GM12874 (cell line): ENCODE results near the gene IL17C.

Experiments used
- TF ChIP-seq, protein P1 (sequence below): IDR thresholded peaks from 2 replicates; pipeline ENCODE4 v1.5.1; 2011; ENCODE audit warnings: low read depth, mild to moderate bottlenecking, control low read depth, low read length, moderate library complexity; ENCODE audit not compliant: insufficient read depth

IL17C gene

DNA sequence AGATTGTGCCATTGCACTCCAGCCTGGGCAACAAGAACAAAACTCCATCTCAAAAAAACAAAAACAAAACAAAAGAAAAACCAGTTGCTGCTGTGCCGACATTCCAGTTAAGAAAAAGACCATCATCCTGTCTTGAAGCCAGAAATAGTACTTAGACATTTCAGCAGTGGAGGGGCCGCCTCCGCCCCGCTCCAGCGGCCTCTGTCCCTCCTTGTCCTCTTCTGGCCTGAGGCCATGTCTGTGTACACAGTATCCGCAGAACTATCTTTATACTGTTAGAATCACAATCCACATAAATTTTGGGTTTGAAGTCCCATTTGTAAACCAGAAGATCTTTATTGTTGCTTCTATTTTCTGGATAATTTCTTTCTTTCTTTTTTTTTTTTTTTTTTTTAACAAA, 43.3 kb upstream of the IL17C start:
- TF ChIP-seq, protein P1, sequence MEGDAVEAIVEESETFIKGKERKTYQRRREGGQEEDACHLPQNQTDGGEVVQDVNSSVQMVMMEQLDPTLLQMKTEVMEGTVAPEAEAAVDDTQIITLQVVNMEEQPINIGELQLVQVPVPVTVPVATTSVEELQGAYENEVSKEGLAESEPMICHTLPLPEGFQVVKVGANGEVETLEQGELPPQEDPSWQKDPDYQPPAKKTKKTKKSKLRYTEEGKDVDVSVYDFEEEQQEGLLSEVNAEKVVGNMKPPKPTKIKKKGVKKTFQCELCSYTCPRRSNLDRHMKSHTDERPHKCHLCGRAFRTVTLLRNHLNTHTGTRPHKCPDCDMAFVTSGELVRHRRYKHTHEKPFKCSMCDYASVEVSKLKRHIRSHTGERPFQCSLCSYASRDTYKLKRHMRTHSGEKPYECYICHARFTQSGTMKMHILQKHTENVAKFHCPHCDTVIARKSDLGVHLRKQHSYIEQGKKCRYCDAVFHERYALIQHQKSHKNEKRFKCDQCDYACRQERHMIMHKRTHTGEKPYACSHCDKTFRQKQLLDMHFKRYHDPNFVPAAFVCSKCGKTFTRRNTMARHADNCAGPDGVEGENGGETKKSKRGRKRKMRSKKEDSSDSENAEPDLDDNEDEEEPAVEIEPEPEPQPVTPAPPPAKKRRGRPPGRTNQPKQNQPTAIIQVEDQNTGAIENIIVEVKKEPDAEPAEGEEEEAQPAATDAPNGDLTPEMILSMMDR, result no peak

DNA sequence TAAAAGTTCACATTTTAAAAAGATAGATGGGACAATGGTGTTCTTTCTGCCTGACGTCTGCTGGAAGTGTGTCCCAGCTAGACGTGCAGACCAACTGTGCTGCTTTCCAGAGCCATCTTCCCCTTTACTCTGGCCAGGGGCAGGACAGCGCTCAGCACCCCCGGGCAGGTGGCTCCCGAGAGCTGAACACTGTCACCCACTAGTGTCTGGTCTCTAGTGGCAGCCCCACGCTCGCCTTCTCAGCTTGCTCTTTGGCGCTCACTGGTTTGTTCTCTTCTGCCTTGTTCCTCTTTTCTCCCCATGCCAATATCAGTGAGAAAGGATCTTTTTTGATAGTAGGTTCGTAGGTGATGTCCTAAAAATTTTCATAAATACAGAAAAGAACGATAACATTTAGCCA, 42.5 kb upstream of the IL17C start:
- TF ChIP-seq, protein P1, result no peak

DNA sequence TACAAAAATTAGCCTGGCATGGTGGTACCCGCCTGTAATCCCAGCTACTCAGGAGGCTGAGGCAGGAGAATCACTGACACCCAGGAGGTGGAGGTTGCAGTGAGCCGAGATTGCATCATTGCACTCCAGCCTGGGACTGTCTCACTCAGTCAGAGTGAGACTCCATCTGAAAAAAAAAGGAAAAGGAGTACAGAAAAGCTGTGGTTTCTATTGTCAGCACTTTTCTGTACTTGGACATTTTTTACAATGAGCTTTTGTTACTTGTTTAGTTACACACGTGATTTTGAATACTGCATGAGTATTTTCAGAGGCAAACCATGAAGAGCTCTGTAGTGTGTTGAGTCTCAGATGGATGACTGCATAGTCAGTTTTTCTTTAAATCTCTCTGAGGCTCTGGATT, 41.9 kb upstream of the IL17C start:
- TF ChIP-seq, protein P1, result no peak

DNA sequence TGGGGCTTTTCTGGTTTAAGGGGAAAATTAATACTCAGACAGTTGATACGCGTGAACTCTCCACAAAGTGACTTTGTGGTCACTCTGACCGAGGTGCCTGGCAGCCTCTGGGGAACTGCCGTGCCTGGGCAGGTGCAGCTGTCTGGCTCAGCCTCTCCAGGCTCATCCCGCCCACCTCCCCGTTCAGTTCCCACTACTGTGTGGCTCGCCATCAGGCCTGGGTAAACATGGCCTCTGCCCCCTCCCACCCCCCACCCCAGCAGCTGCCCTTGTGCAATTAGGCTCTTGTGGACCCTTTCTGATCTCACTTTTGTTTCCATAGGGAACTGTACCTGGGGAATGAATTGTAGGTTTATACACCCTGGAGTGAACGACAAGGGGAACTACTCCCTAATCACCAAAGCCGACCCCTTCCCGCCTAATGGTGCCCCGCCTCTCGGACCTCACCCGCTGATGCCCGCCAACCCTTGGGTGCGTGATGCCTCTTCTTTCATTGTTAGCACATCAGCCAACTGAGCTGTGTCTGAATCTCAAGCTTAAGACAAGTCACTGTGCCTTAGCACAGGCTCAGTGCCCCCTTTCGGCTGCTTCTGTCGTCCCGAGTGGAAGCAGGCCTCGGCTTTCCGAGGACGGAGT, 40.4 kb upstream of the IL17C start:
- TF ChIP-seq, protein P1, result no peak

DNA sequence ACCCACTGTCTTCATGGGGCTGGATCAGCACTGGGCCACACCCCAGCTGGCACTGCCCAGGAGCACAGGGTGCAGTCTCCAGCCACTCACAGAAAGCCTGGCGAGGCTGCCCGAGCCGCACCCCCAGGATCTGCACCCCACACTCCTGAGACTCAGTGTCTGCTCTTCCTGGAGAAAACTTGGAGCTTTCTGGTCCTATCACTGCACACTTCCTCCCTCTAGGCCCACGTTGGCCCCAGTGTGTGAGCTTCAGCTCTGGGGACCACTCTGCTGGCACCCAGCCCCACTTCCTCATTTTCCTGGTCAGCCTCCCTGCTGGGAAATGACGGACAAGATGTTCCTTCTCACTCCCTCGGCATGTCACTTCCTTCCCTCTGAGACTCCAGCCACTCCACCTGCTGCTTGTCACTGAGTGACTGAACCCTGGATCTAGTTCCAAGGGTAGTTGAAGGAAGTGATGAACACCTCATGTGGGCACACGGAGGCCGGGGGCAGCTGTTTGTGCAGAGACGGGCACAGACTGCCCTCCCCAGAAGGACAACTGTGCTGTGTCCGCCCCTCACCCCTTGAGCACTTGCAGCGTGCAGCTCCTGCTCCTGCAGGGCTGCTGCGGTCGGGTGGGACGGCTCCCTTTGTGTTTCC, 39.2 kb upstream of the IL17C start:
- TF ChIP-seq, protein P1, result no peak

DNA sequence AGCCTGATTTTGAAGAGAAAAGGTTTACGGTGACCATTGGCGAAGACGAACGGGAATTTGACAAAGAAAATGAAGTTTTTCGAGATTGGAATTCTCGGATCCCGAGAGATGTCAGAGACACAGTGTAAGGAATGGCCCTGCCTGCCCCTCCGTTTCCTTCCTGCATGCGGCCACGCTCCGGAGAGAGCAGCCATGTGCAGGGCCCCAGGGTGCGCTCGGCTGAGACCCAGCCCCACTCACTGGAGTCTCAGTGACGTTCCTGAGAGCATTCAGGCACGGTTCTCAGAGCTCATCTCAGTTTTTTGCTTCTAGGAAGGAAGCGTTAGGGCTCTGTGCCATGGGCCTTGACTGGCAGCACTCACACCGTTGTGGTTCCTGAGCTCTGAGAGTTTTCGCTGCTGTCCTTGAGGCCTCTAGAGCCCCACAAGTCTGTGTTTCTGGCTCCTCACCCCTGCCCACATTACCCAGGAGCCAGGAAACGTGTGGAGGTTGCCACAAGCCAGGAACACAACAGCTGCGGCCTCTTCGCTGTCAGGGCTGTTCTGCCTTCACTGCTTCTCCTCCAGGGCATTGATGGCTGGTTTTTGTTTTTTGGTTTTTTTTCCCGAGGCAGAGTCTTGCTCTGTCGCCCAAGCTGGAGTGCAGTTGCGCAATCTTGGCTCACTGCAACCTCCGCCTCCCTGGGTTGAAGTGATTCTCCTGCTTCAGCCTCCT, 38.4 kb upstream of the IL17C start:
- TF ChIP-seq, protein P1, result no peak

DNA sequence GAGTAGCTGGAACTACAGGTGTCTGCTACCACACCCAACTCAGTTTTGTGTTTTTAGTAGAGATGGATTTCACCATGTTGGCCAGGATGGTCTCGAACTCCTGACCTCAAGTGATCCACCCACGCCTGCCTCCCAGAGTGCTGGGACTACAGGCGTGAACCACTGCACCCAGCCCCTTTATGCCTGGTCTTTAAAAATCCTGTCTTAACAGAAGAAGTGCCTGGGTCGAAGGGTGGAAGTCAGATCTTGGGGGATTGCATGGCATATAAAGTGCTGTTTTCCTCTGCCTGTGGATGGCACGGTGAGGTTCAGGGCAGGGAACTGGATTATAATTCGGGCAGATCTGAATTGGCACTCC, 37.9 kb upstream of the IL17C start:
- TF ChIP-seq, protein P1, result no peak
